WTC11 (cell line): Measurements from ENCODE around the gene AKAP13.

Source experiments
- ARID4B ChIP-seq: sonication (generic); formaldehyde crosslinking; IDR thresholded peaks from 2 replicates; pipeline ENCODE4 v1.8.0; 2023; ENCODE audit warnings: missing genetic modification reagents, mild to moderate bottlenecking, borderline replicate concordance
- NR3C1 ChIP-seq: sonication (generic); formaldehyde crosslinking; conservative IDR thresholded peaks from 2 replicates; pipeline ENCODE4 v1.8.1; 2023; ENCODE audit warnings: low read depth, mild to moderate bottlenecking, missing genetic modification reagents
- ZNF138 ChIP-seq: sonication (generic); formaldehyde crosslinking; conservative IDR thresholded peaks from 2 replicates; pipeline ENCODE4 v1.8.1; 2022; ENCODE audit warnings: mild to moderate bottlenecking, moderate library complexity, missing genetic modification reagents
- TF ChIP-seq, protein P1 (sequence below): sonication (generic); formaldehyde crosslinking; IDR thresholded peaks from 2 replicates; pipeline ENCODE4 v1.8.0; 2022; ENCODE audit warnings: mild to moderate bottlenecking, missing genetic modification reagents
- TF ChIP-seq, protein P2 (sequence below): fragments of 200-600 bp; IDR thresholded peaks from 2 replicates; pipeline ENCODE4 v1.8.0; 2022; ENCODE audit warnings: antibody characterized with exemption

- TF ChIP-seq, protein P1, sequence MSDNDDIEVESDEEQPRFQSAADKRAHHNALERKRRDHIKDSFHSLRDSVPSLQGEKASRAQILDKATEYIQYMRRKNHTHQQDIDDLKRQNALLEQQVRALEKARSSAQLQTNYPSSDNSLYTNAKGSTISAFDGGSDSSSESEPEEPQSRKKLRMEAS (CRISPR knock-in tag), result no peak
- TF ChIP-seq, protein P2, sequence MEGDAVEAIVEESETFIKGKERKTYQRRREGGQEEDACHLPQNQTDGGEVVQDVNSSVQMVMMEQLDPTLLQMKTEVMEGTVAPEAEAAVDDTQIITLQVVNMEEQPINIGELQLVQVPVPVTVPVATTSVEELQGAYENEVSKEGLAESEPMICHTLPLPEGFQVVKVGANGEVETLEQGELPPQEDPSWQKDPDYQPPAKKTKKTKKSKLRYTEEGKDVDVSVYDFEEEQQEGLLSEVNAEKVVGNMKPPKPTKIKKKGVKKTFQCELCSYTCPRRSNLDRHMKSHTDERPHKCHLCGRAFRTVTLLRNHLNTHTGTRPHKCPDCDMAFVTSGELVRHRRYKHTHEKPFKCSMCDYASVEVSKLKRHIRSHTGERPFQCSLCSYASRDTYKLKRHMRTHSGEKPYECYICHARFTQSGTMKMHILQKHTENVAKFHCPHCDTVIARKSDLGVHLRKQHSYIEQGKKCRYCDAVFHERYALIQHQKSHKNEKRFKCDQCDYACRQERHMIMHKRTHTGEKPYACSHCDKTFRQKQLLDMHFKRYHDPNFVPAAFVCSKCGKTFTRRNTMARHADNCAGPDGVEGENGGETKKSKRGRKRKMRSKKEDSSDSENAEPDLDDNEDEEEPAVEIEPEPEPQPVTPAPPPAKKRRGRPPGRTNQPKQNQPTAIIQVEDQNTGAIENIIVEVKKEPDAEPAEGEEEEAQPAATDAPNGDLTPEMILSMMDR, result no peak
- TF ChIP-seq ARID4B (CRISPR knock-in tag) (no peak), NR3C1 (CRISPR knock-in tag) (no peak), ZNF138 (no peak)
Observed at GRCh38 chr15:85616549-85617110, 236.2 kb downstream of the AKAP13 start.
